RWPE2 (cell line): Measurements from ENCODE around the gene SLC7A10.

Source experiments
- ATAC-seq: fragments of 200-7000 bp; cut with Tn5 transposase; 3 replicates; pipeline ENCODE4 v1.9.1; 2021; ENCODE audit warnings: low read depth
- DNase-seq: peaks from one replicate; pipeline ENCODE4 v3.0.0-alpha.2; 2020; ENCODE audit warnings: low spot score
- H3K27ac ChIP-seq: fragments of 450-650 bp; 2 replicates; pipeline ENCODE4 v1.5.1; 2017; ENCODE audit warnings: mild to moderate bottlenecking; ENCODE audit not compliant: poor library complexity, severe bottlenecking
- H3K27me3 ChIP-seq: fragments of 250-450 bp; sonication (Bioruptor Pico); 2 replicates; pipeline ENCODE4 v1.5.1; 2021; ENCODE audit warnings: mild to moderate bottlenecking, moderate library complexity; ENCODE audit not compliant: insufficient read depth, poor library complexity, severe bottlenecking
- H3K36me3 ChIP-seq: fragments of 250-450 bp; sonication (Bioruptor Pico); 2 replicates; pipeline ENCODE4 v1.5.1; 2020; ENCODE audit warnings: low read depth, mild to moderate bottlenecking, moderate library complexity
- H3K4me1 ChIP-seq: fragments of 250-450 bp; sonication (Bioruptor Pico); 2 replicates; pipeline ENCODE4 v1.5.1; 2021; ENCODE audit warnings: mild to moderate bottlenecking, moderate library complexity; ENCODE audit not compliant: insufficient read depth, poor library complexity, severe bottlenecking
- H3K4me3 ChIP-seq: fragments of 250-450 bp; sonication (Bioruptor Pico); 2 replicates; pipeline ENCODE4 v1.5.1; 2021; ENCODE audit warnings: mild to moderate bottlenecking, moderate library complexity; ENCODE audit not compliant: severe bottlenecking
- H3K9me3 ChIP-seq: fragments of 250-450 bp; sonication (Bioruptor Pico); 2 replicates; pipeline ENCODE4 v1.5.1; 2021; ENCODE audit warnings: mild to moderate bottlenecking, moderate library complexity; ENCODE audit not compliant: severe bottlenecking
- CTCF ChIP-seq: fragments of 450-650 bp; IDR thresholded peaks from one replicate; pipeline ENCODE4 v1.5.1; 2017; ENCODE audit warnings: mild to moderate bottlenecking, moderate library complexity; ENCODE audit not compliant: poor library complexity, severe bottlenecking

Gene SLC7A10

GRCh38 chr19:33248104-33248503 lies 22.5 kb upstream of the SLC7A10 start:
- ATAC-seq (no peak), DNase-seq (no peak)
- no peak for TF ChIP-seq CTCF
- Histone ChIP-seq H3K4me3 (no peak overlapping the region), H3K27ac (no peak overlapping the region), H3K9me3 (no peaks in the 10 kb centered on the region), H3K4me1 (no peaks in the 10 kb centered on the region), H3K27me3 (no peaks in the 10 kb centered on the region), H3K36me3 (no peaks in the 10 kb centered on the region)

- ATAC-seq = no peak; the same call in 2 of the 3 replicates
- no peak overlapping the region for H3K4me3 ChIP-seq
These were observed 21.8 kb upstream of the SLC7A10 start for GRCh38 chr19:33247441-33247819.

DNA sequence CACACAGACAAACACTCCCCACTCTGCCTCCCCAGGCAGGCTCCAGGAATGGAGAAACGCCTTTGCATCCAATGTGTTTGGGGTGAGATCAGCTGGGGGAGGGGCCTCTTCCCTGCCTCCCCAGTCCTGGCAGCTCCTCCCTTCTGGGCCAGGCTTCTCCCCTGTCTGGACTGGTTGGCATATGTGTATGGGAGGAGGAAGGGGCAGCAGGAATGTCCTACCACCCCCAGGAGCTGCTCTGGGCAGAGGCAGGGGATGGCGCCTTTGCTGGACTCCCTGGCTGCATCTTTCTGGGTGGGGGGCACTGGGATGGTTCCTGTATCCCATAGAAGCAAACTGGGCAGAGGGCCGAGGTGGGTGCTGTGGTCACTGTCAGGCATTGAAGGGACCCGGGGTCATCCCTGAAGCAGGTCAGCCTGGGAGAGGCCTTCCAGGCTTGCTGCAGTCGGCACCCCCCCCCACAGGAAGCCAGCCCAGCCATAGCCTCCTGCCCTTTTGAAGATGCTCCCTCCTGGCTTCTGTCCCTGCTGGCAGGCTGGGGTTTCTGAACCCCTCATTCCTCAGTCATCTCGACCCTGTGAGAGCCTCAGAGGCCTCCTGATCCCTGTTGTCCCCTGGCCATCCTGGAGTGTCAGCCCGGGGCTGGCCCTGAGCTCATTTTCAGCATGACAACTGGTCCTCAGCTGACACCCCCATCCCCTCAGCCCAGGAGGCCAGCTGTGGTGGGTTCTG lies 21.2 kb upstream of the SLC7A10 start:
- Histone ChIP-seq H3K27me3 (no peaks in the 10 kb centered on the region), H3K4me3 (no peak overlapping the region), H3K27ac (no peak overlapping the region), H3K9me3 (no peaks in the 10 kb centered on the region), H3K36me3 (no peaks in the 10 kb centered on the region), H3K4me1 (no peaks in the 10 kb centered on the region)
- DNase-seq (no peak), ATAC-seq (no peak)
- TF ChIP-seq CTCF = no peak

More at GRCh38 chr19:33247441-33247819, 21.8 kb upstream of the SLC7A10 start:
- Histone ChIP-seq H3K36me3 (no peaks in the 10 kb centered on the region), H3K27ac (no peak overlapping the region), H3K27me3 (no peaks in the 10 kb centered on the region), H3K9me3 (no peaks in the 10 kb centered on the region), H3K4me1 (no peaks in the 10 kb centered on the region)
- TF ChIP-seq CTCF = no peak
- no peak for DNase-seq

DNA sequence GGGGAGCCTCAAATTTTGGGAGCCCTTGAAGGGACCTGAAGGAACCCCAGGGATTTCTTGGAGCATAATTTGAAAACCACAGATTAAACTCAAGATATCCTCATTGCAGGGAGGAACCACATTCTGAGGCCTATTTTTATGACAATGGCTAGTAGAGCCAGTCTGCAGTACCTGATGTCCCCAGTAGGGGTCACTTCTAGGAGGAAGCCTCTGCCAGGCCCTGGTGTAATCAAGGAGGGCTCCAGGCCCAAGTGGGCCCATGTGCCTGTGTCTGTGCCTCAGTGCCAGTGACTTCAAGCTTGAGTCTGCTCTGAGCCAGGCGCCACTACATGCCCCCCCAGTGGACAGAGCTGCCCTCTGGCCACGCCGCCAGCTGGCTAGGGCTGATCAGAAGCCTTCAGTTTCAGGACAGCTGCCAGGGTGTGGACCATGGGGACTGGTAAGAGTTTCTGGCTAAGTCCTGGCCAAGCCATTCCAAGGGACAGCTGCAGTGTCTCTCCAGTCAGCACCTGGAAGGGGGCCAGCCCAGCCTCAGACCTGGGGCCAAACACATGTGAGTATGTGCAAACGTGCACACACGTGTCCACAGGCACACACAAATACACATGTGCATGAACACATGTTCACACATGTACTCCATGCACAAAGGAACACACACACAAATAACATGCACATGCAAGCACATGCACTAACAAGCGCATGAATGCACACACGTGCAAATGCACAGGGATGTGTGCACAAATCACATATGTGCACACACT lies 20.5 kb upstream of the SLC7A10 start:
- no peaks in the 10 kb centered on the region for H3K4me1 ChIP-seq
- H3K27ac ChIP-seq = no peak overlapping the region
- peak; percentile 12 for TF ChIP-seq CTCF
- no peaks in the 10 kb centered on the region for H3K9me3 ChIP-seq
- no peaks in the 10 kb centered on the region for H3K27me3 ChIP-seq
- ATAC-seq (no peak), DNase-seq (no peak)
- no peak overlapping the region for H3K4me3 ChIP-seq
- H3K36me3 ChIP-seq = no peaks in the 10 kb centered on the region

- Histone ChIP-seq H3K36me3 (no peaks in the 10 kb centered on the region), H3K27me3 (no peaks in the 10 kb centered on the region), H3K4me3 (no peak overlapping the region), H3K9me3 (no peaks in the 10 kb centered on the region), H3K27ac (no peak overlapping the region), H3K4me1 (no peaks in the 10 kb centered on the region)
- no peak for DNase-seq
- ATAC-seq = no peak
- no peak for TF ChIP-seq CTCF
These were observed 17.3 kb upstream of the SLC7A10 start for GRCh38 chr19:33242911-33243310.
